K562 (cell line): ENCODE data around the gene ZDHHC24. TPM values are rescaled to one million over a fixed set of nuclear protein-coding genes. Genes with fewer than 3 reads are reported as not detected.

Experiments used
- ATAC-seq: fragments of 200-7000 bp; cut with Tn5 transposase; 3 replicates; pipeline ENCODE4 v1.9.1; 2020; ENCODE audit warnings: moderate library complexity
- BruUV-seq: library from RNA; stranded (reverse); fragments of 400-500 nt; replicated peaks from 2 replicates; lab custom pipeline; 2021; lab: Mats Ljungman, UMichigan
- CTCF ChIA-PET: fragments of 300-600 bp; formaldehyde crosslinking; extraction: SDS; loops from one replicate; lab custom pipeline; 2021; ENCODE audit warnings: low intra/inter-chr PET ratio; lab: Yijun Ruan, JAX
- POLR2A ChIA-PET: fragments of 300-600, 350-650 bp; sonication (Branson Sonifier 250); formaldehyde crosslinking; extraction: SDS; loops from one replicate; lab custom pipeline; 2021; ENCODE audit warnings: antibody characterized with exemption, inconsistent platforms; lab: Yijun Ruan, JAX
- DNase-seq, 4 experiments: peaks; one replicate each; pipeline versions ENCODE4 v3.0.0 to v3.0.0-alpha.2; 2011 to 2018; ENCODE audit warnings: low spot score in 3 of 4, mixed read lengths in 3 of 4; ENCODE audit errors: extremely low read depth in 1 of 4
- FAIRE-seq: peaks from 2 replicates; lab custom pipeline; 2011; peaks lifted over from hg19 to GRCh38; lab: Jason Lieb, UNC
- H2AFZ ChIP-seq: 2 replicates; pipeline ENCODE4 v1.6.0; 2011; ENCODE audit warnings: low read depth, low read length, control low read depth, inconsistent platforms
- H3K27ac ChIP-seq: fragments of 200-600 bp; 3 replicates; pipeline ENCODE4 v1.8.0; 2011; ENCODE audit warnings: low read depth, mild to moderate bottlenecking, control low read depth, inconsistent platforms, low read length, moderate library complexity, mixed read lengths; ENCODE audit errors: extremely low read depth
- H3K27me3 ChIP-seq, 2 experiments: fragments of 300-600 bp in 1 of 2; 2 replicates in 1 of 2; 3 replicates in 1 of 2; pipeline versions ENCODE4 v1.6.0 to v1.8.0; 2011; ENCODE audit warnings: inconsistent platforms in 2 of 2, low read length in 2 of 2, mild to moderate bottlenecking in 1 of 2, mixed read lengths in 1 of 2, moderate library complexity in 1 of 2; ENCODE audit not compliant: control insufficient read depth in 2 of 2, insufficient read depth in 2 of 2
- H3K36me3 ChIP-seq: fragments of 300-600 bp; 3 replicates; pipeline ENCODE4 v1.8.0; 2011; ENCODE audit warnings: mild to moderate bottlenecking, low read length, inconsistent platforms; ENCODE audit not compliant: control insufficient read depth, insufficient read depth
- H3K4me1 ChIP-seq, 2 experiments: fragments of 200-600 bp in 1 of 2; replicated peaks in 1 of 2; 2 replicates in 1 of 2; 3 replicates in 1 of 2; pipeline versions ENCODE4 v1.5.1 to v1.8.0; 2011; ENCODE audit warnings: inconsistent platforms in 2 of 2, low read length in 2 of 2, mild to moderate bottlenecking in 1 of 2, mixed read lengths in 1 of 2, moderate library complexity in 1 of 2; ENCODE audit not compliant: control insufficient read depth in 2 of 2, insufficient read depth in 2 of 2
- H3K4me2 ChIP-seq: 2 replicates; pipeline ENCODE4 v1.6.1; 2011; ENCODE audit warnings: low read length, control low read depth, inconsistent platforms, mixed read lengths; ENCODE audit not compliant: insufficient read depth
- H3K4me3 ChIP-seq: fragments of 200-600 bp; sonication (generic), shearing (Covaris generic); 2 replicates; pipeline ENCODE4 v1.5.1; 2016; ENCODE audit warnings: control low read depth, inconsistent platforms
- H3K79me2 ChIP-seq: fragments of 200-600 bp; 3 replicates; pipeline ENCODE4 v1.8.0; 2011; ENCODE audit warnings: low read length, inconsistent platforms; ENCODE audit not compliant: control insufficient read depth, insufficient read depth
- H3K9ac ChIP-seq, 2 experiments: 2 replicates each; pipeline versions ENCODE4 v1.6.0 to v1.6.1; 2011; ENCODE audit warnings: low read depth in 2 of 2, low read length in 2 of 2, control low read depth in 1 of 2, inconsistent platforms in 1 of 2, mild to moderate bottlenecking in 1 of 2, mixed read lengths in 1 of 2; ENCODE audit not compliant: insufficient read depth in 1 of 2
- H3K9me1 ChIP-seq: one replicate; pipeline ENCODE4 v1.6.0; 2011; ENCODE audit warnings: inconsistent platforms, mild to moderate bottlenecking, low read length, moderate library complexity; ENCODE audit not compliant: control insufficient read depth, insufficient read depth
- H3K9me3 ChIP-seq: replicated peaks from 2 replicates; pipeline ENCODE4 v1.5.1; 2011; ENCODE audit warnings: low read depth, low read length, inconsistent platforms; ENCODE audit not compliant: control insufficient read depth, insufficient read depth
- H4K20me1 ChIP-seq: replicated peaks from 2 replicates; pipeline ENCODE4 v1.6.1; 2011; ENCODE audit warnings: low read length, inconsistent platforms, mixed read lengths; ENCODE audit not compliant: control insufficient read depth, insufficient read depth
- BDP1 ChIP-seq: IDR thresholded peaks from 3 replicates; pipeline ENCODE4 v1.6.1; 2011; ENCODE audit not compliant: insufficient read length, insufficient read depth
- CEBPG ChIP-seq, 3 experiments: fragments of 200-800 bp in 1 of 3; sonication (Bioruptor generic) in 1 of 3; sonication (generic) in 1 of 3; formaldehyde crosslinking in 1 of 3; IDR thresholded peaks in 2 of 3; conservative IDR thresholded peaks in 1 of 3; 2 replicates each; pipeline versions ENCODE4 v1.6.1 to v1.8.0; 2016 to 2022; ENCODE audit warnings: missing compliant biosample characterization in 2 of 3, missing genetic modification characterization in 2 of 3, mild to moderate bottlenecking in 1 of 3, missing genetic modification reagents in 1 of 3
- CXXC5 ChIP-seq: fragments of 250-450 bp; sonication (Bioruptor Pico); IDR thresholded peaks from 2 replicates; pipeline ENCODE4 v1.8.0; 2022; ENCODE audit warnings: inconsistent platforms, mild to moderate bottlenecking, moderate library complexity
- TCF7L2 ChIP-seq: fragments of 150-350 bp; IDR thresholded peaks from 2 replicates; pipeline ENCODE4 v1.6.1; 2016; ENCODE audit warnings: low read depth, mild to moderate bottlenecking, low read length, moderate library complexity
- ZNF696 ChIP-seq: fragments of 250-450 bp; sonication (Bioruptor Pico); conservative IDR thresholded peaks from 2 replicates; pipeline ENCODE4 v1.4.0; 2020; ENCODE audit warnings: mild to moderate bottlenecking, moderate library complexity
- ZNF707 ChIP-seq: fragments of 250-450 bp; sonication (Bioruptor Pico); conservative IDR thresholded peaks from 2 replicates; pipeline ENCODE4 v1.8.0; 2022; ENCODE audit warnings: inconsistent platforms, mild to moderate bottlenecking, moderate library complexity
- ZNF766 ChIP-seq: fragments of 200-800 bp; sonication (Bioruptor generic); conservative IDR thresholded peaks from 2 replicates; pipeline ENCODE4 v1.6.1; 2016; ENCODE audit warnings: missing genetic modification characterization, missing compliant biosample characterization
- WGBS: fragments of 100-300 bp; shearing (Covaris generic); methylation state at CpG from one replicate; pipeline ENCODE4 v1.1.6; 2016; ENCODE audit warnings: low coverage, mixed read lengths; ENCODE audit not compliant: insufficient coverage; ENCODE audit errors: missing lambda C conversion rate; 5-methylcytosine and 5-hydroxymethylcytosine counted together
- in situ Hi-C: fragments of 300-500 bp; cut with MboI; formaldehyde crosslinking; loops from 4 replicates; pipeline ENCODE4 v1.15.0; 2018; ENCODE audit warnings: inconsistent platforms, mixed read lengths
- intact Hi-C: fragments of 100-400 bp; cut with micrococcal nuclease; formaldehyde crosslinking; loops from 2 replicates; pipeline ENCODE4 v1.14.2; 2022
- polyA plus RNA-seq, 8 experiments: library from polyadenylated mRNA; depleted of rRNA in 4 of 8; stranded (reverse) in 5 of 8; unstranded in 3 of 8; fragments of >200 nt; fragmentation: Nextera tagmentation in 2 of 8; fragmentation: Illumina TruSeq in 1 of 8; extraction: Ambion mirVana in 2 of 8; extraction: Trizol in 1 of 8; gene quantifications; 2 replicates each; pipeline versions ENCODE4 v1.2.1 to v1.2.3, GENCODE V29; 2011 to 2014; ENCODE audit warnings: inconsistent platforms in 1 of 8, missing spikeins in 1 of 8
- total RNA-seq, 7 experiments: library from RNA; depleted of rRNA in 6 of 7; stranded (reverse); fragments of >200 nt in 6 of 7; fragmentation: Illumina TruSeq in 2 of 7; extraction: Trizol in 2 of 7; gene quantifications; 2 replicates each; pipeline versions ENCODE4 v1.2.1 to v1.2.3, GENCODE V29; 2011 to 2021; ENCODE audit warnings: low replicate concordance in 1 of 7
- TF ChIP-seq, protein P1 (sequence below): fragments of 250-450 bp; sonication (Bioruptor Pico); IDR thresholded peaks from 2 replicates; pipeline ENCODE4 v1.5.0; 2020; ENCODE audit warnings: mild to moderate bottlenecking
- TF ChIP-seq, protein P2 (sequence below): fragments of 250-450 bp; sonication (Bioruptor Pico); IDR thresholded peaks from 2 replicates; pipeline ENCODE4 v1.9.0; 2021; ENCODE audit warnings: mild to moderate bottlenecking, inconsistent platforms
- TF ChIP-seq, protein P3 (sequence below): sonication (generic); formaldehyde crosslinking; IDR thresholded peaks from 2 replicates; pipeline ENCODE4 v1.8.1; 2023; ENCODE audit warnings: mild to moderate bottlenecking, missing genetic modification reagents, moderate library complexity

ZDHHC24 gene
- total and polyA plus RNA-seq, 9 of the 15 experiments (the other 6 are each of a cell fraction or from before 2014, with no cell fraction given): 0.45 to 11.2 (median 2.7) TPM

DNA sequence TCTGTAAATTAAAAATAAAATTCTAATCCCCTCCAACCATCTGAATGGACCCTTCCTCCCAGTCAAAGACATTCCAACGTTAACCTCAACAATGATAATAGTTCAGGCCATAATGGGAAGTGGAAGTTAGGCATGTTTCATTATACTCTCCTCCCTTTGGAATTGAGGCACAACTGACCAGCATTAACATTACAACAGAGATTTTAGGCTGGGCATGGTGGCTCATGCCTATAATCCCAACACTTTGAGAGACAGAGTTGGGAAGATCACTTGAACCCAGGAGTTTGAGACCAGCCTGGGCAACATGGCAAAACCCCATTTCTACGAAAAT is 25.0 kb upstream of the ZDHHC24 start (continued):
- TF ChIP-seq, protein P1, sequence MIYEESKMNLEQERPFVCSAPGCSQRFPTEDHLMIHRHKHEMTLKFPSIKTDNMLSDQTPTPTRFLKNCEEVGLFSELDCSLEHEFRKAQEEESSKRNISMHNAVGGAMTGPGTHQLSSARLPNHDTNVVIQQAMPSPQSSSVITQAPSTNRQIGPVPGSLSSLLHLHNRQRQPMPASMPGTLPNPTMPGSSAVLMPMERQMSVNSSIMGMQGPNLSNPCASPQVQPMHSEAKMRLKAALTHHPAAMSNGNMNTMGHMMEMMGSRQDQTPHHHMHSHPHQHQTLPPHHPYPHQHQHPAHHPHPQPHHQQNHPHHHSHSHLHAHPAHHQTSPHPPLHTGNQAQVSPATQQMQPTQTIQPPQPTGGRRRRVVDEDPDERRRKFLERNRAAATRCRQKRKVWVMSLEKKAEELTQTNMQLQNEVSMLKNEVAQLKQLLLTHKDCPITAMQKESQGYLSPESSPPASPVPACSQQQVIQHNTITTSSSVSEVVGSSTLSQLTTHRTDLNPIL (CRISPR knock-in tag): no peak
- TF ChIP-seq CEBPG (CRISPR knock-in tag; IDR thresholded peaks at IDR 0.05) (no peak), CEBPG (tag; conservative IDR thresholded peaks at IDR 0.05 in 1 of 2, IDR thresholded peaks at IDR 0.05 in 1 of 2) (no peak), ZNF696 (CRISPR knock-in tag) (no peak), TCF7L2 (no peak)

DNA sequence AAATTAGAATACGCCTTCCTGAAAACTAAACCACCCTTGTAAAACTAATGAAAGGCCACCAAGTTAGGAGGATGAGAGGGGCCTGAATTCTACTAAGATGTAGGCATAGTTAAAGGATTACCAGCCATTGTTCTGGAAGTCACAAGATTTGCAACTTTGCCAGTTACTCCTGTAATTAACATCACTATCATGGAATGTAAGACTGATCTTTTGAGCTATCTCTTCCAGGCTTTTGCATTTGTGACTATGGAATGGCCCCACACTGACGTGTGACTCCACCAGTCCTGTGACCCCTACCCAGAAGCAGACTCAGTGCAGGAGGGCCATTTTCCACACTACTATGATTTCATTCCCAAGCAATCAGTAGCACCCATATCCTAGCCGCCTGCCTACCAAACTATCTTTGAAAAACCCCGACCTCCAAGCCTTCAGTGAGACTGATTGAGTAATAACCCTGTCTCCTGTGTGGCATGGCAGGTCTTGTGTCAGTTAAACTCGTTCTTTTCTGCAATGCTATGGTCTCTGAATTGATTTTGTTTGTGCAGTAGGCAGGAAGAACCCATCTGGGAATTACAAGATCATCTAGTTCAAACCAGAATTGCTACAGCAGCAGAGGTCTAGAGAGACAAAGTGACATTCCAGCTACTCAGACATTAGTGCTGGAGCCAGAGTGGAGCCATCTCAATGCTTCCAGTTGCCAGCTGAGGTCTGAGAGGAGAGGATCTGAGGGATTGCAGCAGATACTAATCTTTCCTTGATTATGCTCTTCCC is 24.4 kb upstream of the ZDHHC24 start:
- Histone ChIP-seq H3K4me2 (no peak overlapping the region), H3K36me3 (no peaks in the 10 kb centered on the region), H3K27ac (no peak overlapping the region), H2AFZ (no peak overlapping the region), H3K9me1 (no peaks in the 10 kb centered on the region), H3K79me2 (no peaks in the 10 kb centered on the region), H3K27me3 (peaks cover 0 to 10% of the 10 kb centered on the region in 2 experiments; a peak in 2 of 5 replicates), H3K4me3 (no peak overlapping the region), H3K4me1 (peaks cover 8 to 19% of the 10 kb centered on the region in 2 experiments; a peak in 4 of 5 replicates), H3K9me3 (no peaks in the 10 kb centered on the region), H3K9ac (no peak overlapping the region), H4K20me1 (no peaks in the 10 kb centered on the region)
- no peak for ATAC-seq
- DNase-seq: no peak
- FAIRE-seq: no peak
- intact Hi-C loops: no loop called here
- no TSS peak for BruUV-seq
- no peak for TF ChIP-seq ZNF766 (CRISPR knock-in tag)
- no peak for TF ChIP-seq BDP1
- no peak for TF ChIP-seq ZNF707 (CRISPR knock-in tag)
- TF ChIP-seq, protein P2, sequence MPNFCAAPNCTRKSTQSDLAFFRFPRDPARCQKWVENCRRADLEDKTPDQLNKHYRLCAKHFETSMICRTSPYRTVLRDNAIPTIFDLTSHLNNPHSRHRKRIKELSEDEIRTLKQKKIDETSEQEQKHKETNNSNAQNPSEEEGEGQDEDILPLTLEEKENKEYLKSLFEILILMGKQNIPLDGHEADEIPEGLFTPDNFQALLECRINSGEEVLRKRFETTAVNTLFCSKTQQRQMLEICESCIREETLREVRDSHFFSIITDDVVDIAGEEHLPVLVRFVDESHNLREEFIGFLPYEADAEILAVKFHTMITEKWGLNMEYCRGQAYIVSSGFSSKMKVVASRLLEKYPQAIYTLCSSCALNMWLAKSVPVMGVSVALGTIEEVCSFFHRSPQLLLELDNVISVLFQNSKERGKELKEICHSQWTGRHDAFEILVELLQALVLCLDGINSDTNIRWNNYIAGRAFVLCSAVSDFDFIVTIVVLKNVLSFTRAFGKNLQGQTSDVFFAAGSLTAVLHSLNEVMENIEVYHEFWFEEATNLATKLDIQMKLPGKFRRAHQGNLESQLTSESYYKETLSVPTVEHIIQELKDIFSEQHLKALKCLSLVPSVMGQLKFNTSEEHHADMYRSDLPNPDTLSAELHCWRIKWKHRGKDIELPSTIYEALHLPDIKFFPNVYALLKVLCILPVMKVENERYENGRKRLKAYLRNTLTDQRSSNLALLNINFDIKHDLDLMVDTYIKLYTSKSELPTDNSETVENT (CRISPR knock-in tag): no peak
- no peak for TF ChIP-seq CXXC5
- TF ChIP-seq, protein P3, sequence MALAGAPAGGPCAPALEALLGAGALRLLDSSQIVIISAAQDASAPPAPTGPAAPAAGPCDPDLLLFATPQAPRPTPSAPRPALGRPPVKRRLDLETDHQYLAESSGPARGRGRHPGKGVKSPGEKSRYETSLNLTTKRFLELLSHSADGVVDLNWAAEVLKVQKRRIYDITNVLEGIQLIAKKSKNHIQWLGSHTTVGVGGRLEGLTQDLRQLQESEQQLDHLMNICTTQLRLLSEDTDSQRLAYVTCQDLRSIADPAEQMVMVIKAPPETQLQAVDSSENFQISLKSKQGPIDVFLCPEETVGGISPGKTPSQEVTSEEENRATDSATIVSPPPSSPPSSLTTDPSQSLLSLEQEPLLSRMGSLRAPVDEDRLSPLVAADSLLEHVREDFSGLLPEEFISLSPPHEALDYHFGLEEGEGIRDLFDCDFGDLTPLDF (CRISPR knock-in tag): no peak
- ChIA-PET CTCF (interaction anchor here (0.5 kb wide), 1 partner anchor 44 kb away, joined by 9 read pairs; no protein-coding TSS in a partner anchor), POLR2A (interaction anchor here (0.8 to 1.8 kb wide), 3 partner anchors 11 to 106 kb away, joined by 3 to 8 read pairs (median 3); no protein-coding TSS in a partner anchor)
- WGBS: 22% methylated on average over 5 of the region's 5 CpGs
- in situ Hi-C loops: loop anchor here (5.0 kb wide), 1 partner anchor 112 kb away; no protein-coding TSS in a partner anchor
